ENCODE data around the gene MORF4L1. TPM values are rescaled to one million over a fixed set of nuclear protein-coding genes. Genes with fewer than 3 reads are reported as not detected.

The MORF4L1 gene
- total and polyA plus RNA-seq, 2 experiments from 2014 or later = 520 to 571 TPM

- no peak for ATAC-seq
- no peaks in the 10 kb centered on the region for H3K36me3 ChIP-seq (ENCODE audit: insufficient read depth)
- no peaks in the 10 kb centered on the region for H3K9me2 ChIP-seq (ENCODE audit: insufficient read depth)
- no peak for DNase-seq (ENCODE audit: low spot score)
- H2AFZ ChIP-seq = no peak overlapping the region
- no peak overlapping the region for H3K4me3 ChIP-seq
- Mint-ChIP-seq H3K27me3 (ENCODE audit: insufficient read depth, low read depth, poor library complexity) (peaks cover under 1% of the 10 kb centered on the region), H3K27ac (no peak overlapping the region), H3K36me3 (ENCODE audit: low read depth) (no peaks in the 10 kb centered on the region), H3K4me1 (peaks cover 12% of the 10 kb centered on the region; the same call in 2 of the 3 replicates), H3K4me3 (no peak overlapping the region), H3K9me3 (peaks cover 3% of the 10 kb centered on the region; the same call in 1 of the 3 replicates)
- H3K4me1 ChIP-seq (ENCODE audit: insufficient read depth) = peaks cover 9% of the 10 kb centered on the region
- H3K27me3 ChIP-seq (ENCODE audit: insufficient read depth) = no peaks in the 10 kb centered on the region
- no peak overlapping the region for H3K4me2 ChIP-seq
- no peak overlapping the region for H3K27ac ChIP-seq (ENCODE audit: low read depth)
- TF ChIP-seq ZNF331 (CRISPR knock-in tag; IDR thresholded peaks at IDR 0.05; ENCODE audit: low read depth) (no peak), NANOG (IDR thresholded peaks at IDR 0.05; ENCODE audit: borderline replicate concordance) (no peak), ZNF114 (CRISPR knock-in tag; IDR thresholded peaks at IDR 0.05) (no peak), JUNB (IDR thresholded peaks at IDR 0.05; ENCODE audit: unreplicated experiment) (no peak), CREB1 (CRISPR knock-in tag; IDR thresholded peaks at IDR 0.05; ENCODE audit: low read depth) (no peak), STAT1 (IDR thresholded peaks at IDR 0.05; ENCODE audit: unreplicated experiment) (no peak), REST (IDR thresholded peaks at IDR 0.05; ENCODE audit: unreplicated experiment) (no peak), EZH2phosphoT487 (IDR thresholded peaks at IDR 0.05; ENCODE audit: unreplicated experiment) (no peak), CTCF (conservative IDR thresholded peaks at IDR 0.05; ENCODE audit: low read depth in 2 of 2) (no peak), ETS1 (IDR thresholded peaks at IDR 0.05) (no peak), POLR2AphosphoS5 (IDR thresholded peaks at IDR 0.05; ENCODE audit: low read depth) (no peak), ZNF462 (CRISPR knock-in tag; IDR thresholded peaks at IDR 0.05) (no peak), EZH2 (IDR thresholded peaks at IDR 0.05; ENCODE audit: low read depth, unreplicated experiment) (no peak)
- no peaks in the 10 kb centered on the region for H3K79me2 ChIP-seq (replicated peaks; ENCODE audit: insufficient read depth)
- H3F3A ChIP-seq (replicated peaks; ENCODE audit: low read depth) = no peaks in the 10 kb centered on the region
- no peaks in the 10 kb centered on the region; the same call in 1 of the 2 replicates for H4K20me1 ChIP-seq (replicated peaks; ENCODE audit: insufficient read depth)
These were observed 17.8 kb upstream of the MORF4L1 start for GRCh38 chr15:78854833-78855372.

Measured in GM23338 (cell line).